ENCODE measurements around the gene MAP7D2.

DNA sequence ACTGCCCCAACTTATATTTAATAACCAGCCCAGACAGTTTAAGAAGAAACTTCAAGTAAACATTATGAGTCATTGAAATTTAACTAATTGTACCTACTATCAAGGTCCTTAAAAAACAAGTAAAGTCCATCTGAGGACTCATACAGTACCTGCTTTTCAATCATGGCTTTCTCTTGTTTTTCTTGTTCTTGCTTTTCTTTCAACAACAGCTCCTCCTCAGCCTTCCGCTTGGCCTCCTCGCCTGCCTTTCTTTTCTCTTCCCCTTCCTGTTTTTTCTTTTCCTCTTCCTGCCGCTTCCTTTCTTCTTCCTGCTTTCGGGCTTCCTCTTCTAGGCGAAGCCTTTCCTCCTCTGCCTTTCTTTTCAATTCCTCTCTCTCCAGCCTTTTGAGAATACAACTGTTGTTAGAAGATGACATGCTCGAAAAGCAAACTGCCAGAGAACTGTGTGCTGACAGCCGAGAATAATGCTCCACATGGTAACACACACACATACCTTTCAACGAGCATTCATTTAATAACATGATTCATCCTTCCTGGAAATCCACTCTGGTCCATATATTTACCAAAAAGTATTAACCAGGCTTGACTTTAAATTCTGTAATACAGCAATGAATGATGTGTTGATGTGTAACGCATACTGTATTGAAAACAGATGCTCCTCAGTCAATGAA is 100.6 kb downstream of the MAP7D2 start:
- TF ChIP-seq, protein P1, sequence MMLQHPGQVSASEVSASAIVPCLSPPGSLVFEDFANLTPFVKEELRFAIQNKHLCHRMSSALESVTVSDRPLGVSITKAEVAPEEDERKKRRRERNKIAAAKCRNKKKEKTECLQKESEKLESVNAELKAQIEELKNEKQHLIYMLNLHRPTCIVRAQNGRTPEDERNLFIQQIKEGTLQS (IDR thresholded peaks at IDR 0.05) = no peak
- TF ChIP-seq, protein P2, sequence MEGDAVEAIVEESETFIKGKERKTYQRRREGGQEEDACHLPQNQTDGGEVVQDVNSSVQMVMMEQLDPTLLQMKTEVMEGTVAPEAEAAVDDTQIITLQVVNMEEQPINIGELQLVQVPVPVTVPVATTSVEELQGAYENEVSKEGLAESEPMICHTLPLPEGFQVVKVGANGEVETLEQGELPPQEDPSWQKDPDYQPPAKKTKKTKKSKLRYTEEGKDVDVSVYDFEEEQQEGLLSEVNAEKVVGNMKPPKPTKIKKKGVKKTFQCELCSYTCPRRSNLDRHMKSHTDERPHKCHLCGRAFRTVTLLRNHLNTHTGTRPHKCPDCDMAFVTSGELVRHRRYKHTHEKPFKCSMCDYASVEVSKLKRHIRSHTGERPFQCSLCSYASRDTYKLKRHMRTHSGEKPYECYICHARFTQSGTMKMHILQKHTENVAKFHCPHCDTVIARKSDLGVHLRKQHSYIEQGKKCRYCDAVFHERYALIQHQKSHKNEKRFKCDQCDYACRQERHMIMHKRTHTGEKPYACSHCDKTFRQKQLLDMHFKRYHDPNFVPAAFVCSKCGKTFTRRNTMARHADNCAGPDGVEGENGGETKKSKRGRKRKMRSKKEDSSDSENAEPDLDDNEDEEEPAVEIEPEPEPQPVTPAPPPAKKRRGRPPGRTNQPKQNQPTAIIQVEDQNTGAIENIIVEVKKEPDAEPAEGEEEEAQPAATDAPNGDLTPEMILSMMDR (IDR thresholded peaks at IDR 0.05; ENCODE audit: low read depth, low read length, missing input control) = no peak
- no peak for TF ChIP-seq JUND (IDR thresholded peaks at IDR 0.05)
- no peak for TF ChIP-seq SP1 (IDR thresholded peaks at IDR 0.05)
- TF ChIP-seq, protein P3, sequence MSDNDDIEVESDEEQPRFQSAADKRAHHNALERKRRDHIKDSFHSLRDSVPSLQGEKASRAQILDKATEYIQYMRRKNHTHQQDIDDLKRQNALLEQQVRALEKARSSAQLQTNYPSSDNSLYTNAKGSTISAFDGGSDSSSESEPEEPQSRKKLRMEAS (IDR thresholded peaks at IDR 0.05) = no peak
- no peak for TF ChIP-seq RAD21 (IDR thresholded peaks at IDR 0.05)
